Neural progenitor cell (in vitro differentiated cells): ENCODE results near the gene DLG2. TPM values are rescaled to one million over a fixed set of nuclear protein-coding genes. Genes with fewer than 3 reads are reported as not detected.
A peak's percentile ranks its signal among the peaks of the same experiment; 100 is the strongest.

Source experiments
- DNase-seq: peaks from one replicate; pipeline ENCODE4 v3.0.0-alpha.2; 2016; ENCODE audit warnings: low spot score
- H2AFZ ChIP-seq: fragments of 200-600 bp; sonication (generic); replicated peaks from 2 replicates; pipeline ENCODE4 v1.6.1; 2016; ENCODE audit warnings: antibody characterized with exemption
- H3F3A ChIP-seq: fragments of 200-600 bp; sonication (generic); 2 replicates; pipeline ENCODE4 v1.6.1; 2016; ENCODE audit warnings: antibody characterized with exemption, low read depth
- H3K27ac ChIP-seq: fragments of 200-600 bp; sonication (generic); 2 replicates; pipeline ENCODE4 v1.5.1; 2016; ENCODE audit warnings: mild to moderate bottlenecking
- H3K27me3 ChIP-seq: fragments of 200-600 bp; sonication (generic); 2 replicates; pipeline ENCODE4 v1.6.1; 2016; ENCODE audit warnings: mild to moderate bottlenecking, moderate library complexity
- H3K36me3 ChIP-seq: fragments of 200-600 bp; sonication (generic); 2 replicates; pipeline ENCODE4 v1.5.1; 2016
- H3K4me1 ChIP-seq: fragments of 200-600 bp; sonication (generic); 2 replicates; pipeline ENCODE4 v1.6.1; 2016; ENCODE audit warnings: mixed run types
- H3K4me2 ChIP-seq: fragments of 200-600 bp; sonication (generic); 2 replicates; pipeline ENCODE4 v1.6.1; 2016
- H3K4me3 ChIP-seq: fragments of 200-600 bp; sonication (generic); 2 replicates; pipeline ENCODE4 v1.5.1; 2016
- H3K79me2 ChIP-seq: fragments of 200-600 bp; sonication (generic); 2 replicates; pipeline ENCODE4 v1.6.1; 2016; ENCODE audit warnings: low read depth
- H3K9ac ChIP-seq: fragments of 200-600 bp; sonication (generic); 2 replicates; pipeline ENCODE4 v1.6.1; 2016
- H3K9me3 ChIP-seq: fragments of 200-600 bp; sonication (generic); 2 replicates; pipeline ENCODE4 v1.5.1; 2016; ENCODE audit warnings: low read depth
- H4K20me1 ChIP-seq: fragments of 200-600 bp; sonication (generic); 2 replicates; pipeline ENCODE4 v1.6.1; 2016; ENCODE audit warnings: low read depth
- H3K27ac Mint-ChIP-seq: 3 replicates; pipeline ENCODE4 v1.8.0; 2021; ENCODE audit warnings: mixed read lengths
- H3K27me3 Mint-ChIP-seq: 2 replicates; pipeline ENCODE4 v1.8.0; 2022; ENCODE audit warnings: low read depth, mild to moderate bottlenecking, inconsistent platforms, moderate library complexity, mixed read lengths; ENCODE audit not compliant: insufficient read depth
- H3K36me3 Mint-ChIP-seq: 3 replicates; pipeline ENCODE4 v1.8.0; 2021; ENCODE audit warnings: mixed read lengths
- H3K4me1 Mint-ChIP-seq: 3 replicates; pipeline ENCODE4 v1.8.0; 2021; ENCODE audit warnings: mixed read lengths
- H3K4me3 Mint-ChIP-seq: 3 replicates; pipeline ENCODE4 v1.8.0; 2021; ENCODE audit warnings: mild to moderate bottlenecking, moderate library complexity, mixed read lengths
- H3K9me3 Mint-ChIP-seq: 3 replicates; pipeline ENCODE4 v1.8.0; 2020; ENCODE audit warnings: mixed read lengths
- EZH2 ChIP-seq: fragments of 200-600 bp; sonication (generic); IDR thresholded peaks from 2 replicates; pipeline ENCODE4 v1.6.1; 2017; ENCODE audit warnings: antibody characterized with exemption, mild to moderate bottlenecking, moderate library complexity
- EZH2phosphoT487 ChIP-seq: fragments of 200-600 bp; sonication (generic); IDR thresholded peaks from 2 replicates; pipeline ENCODE4 v1.6.1; 2017; ENCODE audit warnings: antibody characterized with exemption
- total RNA-seq: library from RNA; depleted of rRNA; stranded (reverse); fragments of >200 nt; gene quantifications from 2 replicates; pipeline ENCODE4 v1.2.3, GENCODE V29; 2015; ENCODE audit warnings: low replicate concordance
- TF ChIP-seq, protein P1 (sequence below): fragments of 200-600 bp; sonication (generic); IDR thresholded peaks from 2 replicates; pipeline ENCODE4 v1.5.1; 2017; ENCODE audit warnings: antibody characterized with exemption, mild to moderate bottlenecking

Gene DLG2
- total RNA-seq, 1 donor from 2014 or later: 7.5 TPM

DNA sequence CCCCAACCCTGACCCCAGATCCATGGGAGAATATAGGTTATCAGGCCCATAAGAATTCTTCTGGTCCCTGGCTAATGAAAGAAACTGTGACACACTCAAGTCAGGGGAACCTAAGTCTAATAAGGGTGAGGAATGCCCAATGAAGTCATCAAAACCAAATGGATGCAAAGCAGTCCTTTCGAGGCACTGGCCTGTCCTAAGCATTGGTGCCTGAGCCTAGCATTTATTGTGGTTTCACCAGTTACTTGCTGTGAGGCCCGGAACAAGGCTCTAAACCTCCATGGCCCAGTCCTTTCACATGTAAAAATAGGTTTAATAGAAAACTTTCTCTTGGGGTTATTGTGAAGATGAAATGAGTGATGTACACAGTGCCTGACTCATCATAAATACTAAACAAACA, 712.6 kb downstream of the DLG2 start:
- Histone ChIP-seq H4K20me1 (no peaks in the 10 kb centered on the region), H3K79me2 (no peaks in the 10 kb centered on the region), H3K36me3 (no peaks in the 10 kb centered on the region), H3K27me3 (no peaks in the 10 kb centered on the region), H3K4me1 (peaks cover 8% of the 10 kb centered on the region), H3K9me3 (no peaks in the 10 kb centered on the region), H3K9ac (no peak overlapping the region), H3K4me2 (no peak overlapping the region), H2AFZ (no peak overlapping the region), H3K4me3 (no peak overlapping the region), H3K27ac (no peak overlapping the region), H3F3A (peaks cover 7% of the 10 kb centered on the region)
- Mint-ChIP-seq H3K27ac (no peak overlapping the region), H3K9me3 (peaks cover 3% of the 10 kb centered on the region), H3K4me1 (peaks cover 6% of the 10 kb centered on the region), H3K4me3 (no peak overlapping the region), H3K36me3 (no peaks in the 10 kb centered on the region), H3K27me3 (no peaks in the 10 kb centered on the region)
- no peak for DNase-seq
- TF ChIP-seq EZH2 (no peak), EZH2phosphoT487 (no peak)
- TF ChIP-seq, protein P1, sequence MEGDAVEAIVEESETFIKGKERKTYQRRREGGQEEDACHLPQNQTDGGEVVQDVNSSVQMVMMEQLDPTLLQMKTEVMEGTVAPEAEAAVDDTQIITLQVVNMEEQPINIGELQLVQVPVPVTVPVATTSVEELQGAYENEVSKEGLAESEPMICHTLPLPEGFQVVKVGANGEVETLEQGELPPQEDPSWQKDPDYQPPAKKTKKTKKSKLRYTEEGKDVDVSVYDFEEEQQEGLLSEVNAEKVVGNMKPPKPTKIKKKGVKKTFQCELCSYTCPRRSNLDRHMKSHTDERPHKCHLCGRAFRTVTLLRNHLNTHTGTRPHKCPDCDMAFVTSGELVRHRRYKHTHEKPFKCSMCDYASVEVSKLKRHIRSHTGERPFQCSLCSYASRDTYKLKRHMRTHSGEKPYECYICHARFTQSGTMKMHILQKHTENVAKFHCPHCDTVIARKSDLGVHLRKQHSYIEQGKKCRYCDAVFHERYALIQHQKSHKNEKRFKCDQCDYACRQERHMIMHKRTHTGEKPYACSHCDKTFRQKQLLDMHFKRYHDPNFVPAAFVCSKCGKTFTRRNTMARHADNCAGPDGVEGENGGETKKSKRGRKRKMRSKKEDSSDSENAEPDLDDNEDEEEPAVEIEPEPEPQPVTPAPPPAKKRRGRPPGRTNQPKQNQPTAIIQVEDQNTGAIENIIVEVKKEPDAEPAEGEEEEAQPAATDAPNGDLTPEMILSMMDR: no peak

DNA sequence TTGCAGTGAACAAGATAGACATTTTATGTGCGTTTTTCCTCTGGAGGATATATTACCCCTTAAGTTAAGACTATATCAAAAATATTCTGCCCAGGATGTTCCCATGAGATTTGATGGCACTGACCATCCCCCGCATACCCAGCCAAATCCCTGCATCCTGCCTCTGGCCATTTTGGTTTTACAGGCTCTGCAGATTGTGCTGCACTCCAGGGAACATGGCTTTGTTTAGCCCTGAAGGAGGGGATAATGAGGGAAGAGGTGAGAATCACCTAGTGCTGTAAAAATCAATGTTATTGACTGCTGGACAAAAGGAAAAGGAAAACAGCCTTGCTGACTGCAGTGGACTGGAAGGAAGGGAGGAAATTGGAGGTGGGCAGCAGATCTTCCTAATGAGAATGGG, 717.4 kb downstream of the DLG2 start:
- Mint-ChIP-seq H3K4me1 (peaks cover 7% of the 10 kb centered on the region), H3K27ac (no peak overlapping the region), H3K9me3 (peaks cover 2% of the 10 kb centered on the region), H3K4me3 (no peak overlapping the region), H3K27me3 (no peaks in the 10 kb centered on the region), H3K36me3 (no peaks in the 10 kb centered on the region)
- Histone ChIP-seq H4K20me1 (no peaks in the 10 kb centered on the region), H3F3A (peaks cover 9% of the 10 kb centered on the region), H3K4me2 (peak overlapping the region; percentile 13), H2AFZ (no peak overlapping the region), H3K36me3 (no peaks in the 10 kb centered on the region), H3K79me2 (no peaks in the 10 kb centered on the region), H3K9me3 (no peaks in the 10 kb centered on the region), H3K27ac (no peak overlapping the region), H3K4me1 (peaks cover 15% of the 10 kb centered on the region), H3K27me3 (no peaks in the 10 kb centered on the region), H3K9ac (no peak overlapping the region), H3K4me3 (no peak overlapping the region)
- peak; percentile 41 for DNase-seq
- TF ChIP-seq, protein P1: no peak
- no peak for TF ChIP-seq EZH2
- no peak for TF ChIP-seq EZH2phosphoT487

DNA sequence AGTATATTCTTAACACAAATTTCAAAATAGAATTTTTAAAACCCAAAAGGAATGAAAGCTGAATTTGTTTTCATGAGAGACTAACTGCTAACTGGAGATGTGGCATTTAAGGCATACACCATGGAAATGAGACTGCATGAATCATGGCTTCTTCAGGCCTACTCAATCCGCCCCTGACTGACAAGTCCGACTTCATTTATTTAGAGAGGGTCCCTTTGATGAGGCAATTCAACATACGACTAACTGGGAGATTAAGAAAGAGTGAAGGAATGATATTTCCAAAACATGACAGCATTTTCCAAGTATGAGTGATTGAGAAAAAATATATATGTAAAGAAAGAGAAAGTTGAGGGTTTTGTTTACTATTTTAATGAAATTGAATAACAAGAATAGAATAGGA, 720.1 kb downstream of the DLG2 start:
- H3K79me2 ChIP-seq: no peaks in the 10 kb centered on the region
- H3K36me3 Mint-ChIP-seq: no peaks in the 10 kb centered on the region
- TF ChIP-seq EZH2 (no peak), EZH2phosphoT487 (no peak)
- TF ChIP-seq, protein P1: no peak
- no peak overlapping the region for H3K4me3 Mint-ChIP-seq
- no peaks in the 10 kb centered on the region for H3K36me3 ChIP-seq
- H3K27ac Mint-ChIP-seq: no peak overlapping the region
- no peaks in the 10 kb centered on the region for H3K27me3 Mint-ChIP-seq
- no peaks in the 10 kb centered on the region for H3K9me3 ChIP-seq
- no peak overlapping the region for H3K9ac ChIP-seq
- H3K27ac ChIP-seq: no peak overlapping the region
- peaks cover 15% of the 10 kb centered on the region for H3K4me1 ChIP-seq
- no peak overlapping the region for H2AFZ ChIP-seq
- no peak for DNase-seq
- H3K4me2 ChIP-seq: no peak overlapping the region
- peaks cover 9% of the 10 kb centered on the region for H3F3A ChIP-seq
- peaks cover 7% of the 10 kb centered on the region for H3K4me1 Mint-ChIP-seq
- peaks cover 2% of the 10 kb centered on the region for H3K9me3 Mint-ChIP-seq
- no peaks in the 10 kb centered on the region for H4K20me1 ChIP-seq
- H3K27me3 ChIP-seq: no peaks in the 10 kb centered on the region
- H3K4me3 ChIP-seq: no peak overlapping the region
